ENCODE results near the gene CHRM4.
A peak's percentile ranks its signal among the peaks of the same experiment; 100 is the strongest.

Gene CHRM4

GRCh38 chr11:46364056-46364455, 27.5 kb downstream of the CHRM4 start:
- no peaks in the 10 kb centered on the region for H3K9me3 ChIP-seq (ENCODE audit: insufficient read depth, low read length)
- H3K4me3 ChIP-seq (ENCODE audit: insufficient read length, low read depth) = no peak overlapping the region
- no peak overlapping the region for H3K9ac ChIP-seq (ENCODE audit: insufficient read length, low read depth)
- peaks cover 50% of the 10 kb centered on the region for H3K4me1 ChIP-seq (ENCODE audit: insufficient read depth, insufficient read length)
- H3K27me3 ChIP-seq (ENCODE audit: insufficient read depth, insufficient read length) = no peaks in the 10 kb centered on the region
- TF ChIP-seq ZNF274 (IDR thresholded peaks at IDR 0.05; ENCODE audit: low read depth, low read length) = no peak
- TF ChIP-seq SUZ12 (IDR thresholded peaks at IDR 0.05; ENCODE audit: extremely low read depth, insufficient read depth, insufficient read length) = no peak
- no peak for TF ChIP-seq YY1 (IDR thresholded peaks at IDR 0.05; ENCODE audit: insufficient read depth, insufficient read length)
- H3K36me3 ChIP-seq (ENCODE audit: insufficient read depth, insufficient read length, low read length) = peaks cover 56% of the 10 kb centered on the region
- DNase-seq (ENCODE audit: low read depth, low spot score) = no peak

GRCh38 chr11:46363455-46364005, 28.0 kb downstream of the CHRM4 start:
- TF ChIP-seq YY1 (IDR thresholded peaks at IDR 0.05; ENCODE audit: insufficient read depth, insufficient read length) = no peak
- no peak for TF ChIP-seq ZNF274 (IDR thresholded peaks at IDR 0.05; ENCODE audit: low read depth, low read length)
- no peak for TF ChIP-seq SUZ12 (IDR thresholded peaks at IDR 0.05; ENCODE audit: extremely low read depth, insufficient read depth, insufficient read length)
- H3K4me1 ChIP-seq (ENCODE audit: insufficient read depth, insufficient read length) = peaks cover 50% of the 10 kb centered on the region

GRCh38 chr11:46363031-46363407, 28.6 kb downstream of the CHRM4 start:
- Histone ChIP-seq H3K27me3 (ENCODE audit: insufficient read depth, insufficient read length) (no peaks in the 10 kb centered on the region), H3K4me1 (ENCODE audit: insufficient read depth, insufficient read length) (peaks cover 49% of the 10 kb centered on the region), H3K9me3 (ENCODE audit: insufficient read depth, low read length) (no peaks in the 10 kb centered on the region), H3K9ac (ENCODE audit: insufficient read length, low read depth) (peak overlapping the region; percentile 42), H3K36me3 (ENCODE audit: insufficient read depth, insufficient read length, low read length) (peaks cover 47% of the 10 kb centered on the region), H3K4me3 (ENCODE audit: insufficient read length, low read depth) (no peak overlapping the region)
- TF ChIP-seq SUZ12 (IDR thresholded peaks at IDR 0.05; ENCODE audit: extremely low read depth, insufficient read depth, insufficient read length) (no peak), ZNF274 (IDR thresholded peaks at IDR 0.05; ENCODE audit: low read depth, low read length) (no peak), YY1 (IDR thresholded peaks at IDR 0.05; ENCODE audit: insufficient read depth, insufficient read length) (no peak)
- DNase-seq (ENCODE audit: low read depth, low spot score) = no peak

More at GRCh38 chr11:46363455-46364005, 28.0 kb downstream of the CHRM4 start:
- Histone ChIP-seq H3K9ac (ENCODE audit: insufficient read length, low read depth) (no peak overlapping the region), H3K9me3 (ENCODE audit: insufficient read depth, low read length) (no peaks in the 10 kb centered on the region), H3K4me3 (ENCODE audit: insufficient read length, low read depth) (no peak overlapping the region), H3K27me3 (ENCODE audit: insufficient read depth, insufficient read length) (no peaks in the 10 kb centered on the region), H3K36me3 (ENCODE audit: insufficient read depth, insufficient read length, low read length) (peaks cover 53% of the 10 kb centered on the region)
- DNase-seq (ENCODE audit: low read depth, low spot score) = no peak

GRCh38 chr11:46362156-46363030, 29.2 kb downstream of the CHRM4 start:
- H3K4me3 ChIP-seq (ENCODE audit: insufficient read length, low read depth) = no peak overlapping the region
- H3K4me1 ChIP-seq (ENCODE audit: insufficient read depth, insufficient read length) = peaks cover 49% of the 10 kb centered on the region
- H3K27me3 ChIP-seq (ENCODE audit: insufficient read depth, insufficient read length) = no peaks in the 10 kb centered on the region
- TF ChIP-seq SUZ12 (IDR thresholded peaks at IDR 0.05; ENCODE audit: extremely low read depth, insufficient read depth, insufficient read length) (no peak), YY1 (IDR thresholded peaks at IDR 0.05; ENCODE audit: insufficient read depth, insufficient read length) (no peak), ZNF274 (IDR thresholded peaks at IDR 0.05; ENCODE audit: low read depth, low read length) (no peak)
- no peak for DNase-seq (ENCODE audit: low read depth, low spot score)
- H3K9me3 ChIP-seq (ENCODE audit: insufficient read depth, low read length) = no peaks in the 10 kb centered on the region
- H3K36me3 ChIP-seq (ENCODE audit: insufficient read depth, insufficient read length, low read length) = peaks cover 46% of the 10 kb centered on the region
- H3K9ac ChIP-seq (ENCODE audit: insufficient read length, low read depth) = peak overlapping the region; percentile 42

- Histone ChIP-seq H3K36me3 (ENCODE audit: insufficient read depth, insufficient read length, low read length) (peaks cover 41% of the 10 kb centered on the region), H3K9ac (ENCODE audit: insufficient read length, low read depth) (peak overlapping the region; percentile 33), H3K4me3 (ENCODE audit: insufficient read length, low read depth) (no peak overlapping the region), H3K9me3 (ENCODE audit: insufficient read depth, low read length) (no peaks in the 10 kb centered on the region), H3K4me1 (ENCODE audit: insufficient read depth, insufficient read length) (peaks cover 48% of the 10 kb centered on the region), H3K27me3 (ENCODE audit: insufficient read depth, insufficient read length) (no peaks in the 10 kb centered on the region)
- no peak for TF ChIP-seq SUZ12 (IDR thresholded peaks at IDR 0.05; ENCODE audit: extremely low read depth, insufficient read depth, insufficient read length)
- DNase-seq (ENCODE audit: low read depth, low spot score) = no peak
Measured at GRCh38 chr11:46361283-46362155, 30.1 kb downstream of the CHRM4 start.

DNA sequence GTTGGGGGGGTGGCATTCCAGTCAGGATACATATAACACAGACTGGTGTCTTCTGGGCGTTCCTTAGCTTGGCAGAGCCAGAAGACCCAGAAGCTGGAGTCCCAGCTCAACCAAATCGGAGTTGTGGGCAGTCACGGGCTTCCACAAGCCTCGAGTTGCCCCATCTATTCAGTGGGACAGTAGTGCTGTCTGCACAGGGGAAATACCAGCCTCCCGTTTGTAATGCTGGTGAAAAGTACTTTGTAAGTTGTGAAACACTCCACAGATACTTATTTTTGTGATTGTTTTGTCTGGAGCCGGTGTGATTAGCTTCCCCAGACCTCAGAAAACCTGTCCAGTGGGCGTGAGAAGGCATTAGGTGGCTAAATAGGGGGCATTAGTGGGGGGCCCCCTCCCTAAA, 30.7 kb downstream of the CHRM4 start:
- no peaks in the 10 kb centered on the region for H3K9me3 ChIP-seq (ENCODE audit: insufficient read depth, low read length)
- peaks cover 42% of the 10 kb centered on the region for H3K36me3 ChIP-seq (ENCODE audit: insufficient read depth, insufficient read length, low read length)
- H3K4me3 ChIP-seq (ENCODE audit: insufficient read length, low read depth) = no peak overlapping the region
- TF ChIP-seq ZNF274 (IDR thresholded peaks at IDR 0.05; ENCODE audit: low read depth, low read length) (no peak), SUZ12 (IDR thresholded peaks at IDR 0.05; ENCODE audit: extremely low read depth, insufficient read depth, insufficient read length) (no peak), YY1 (IDR thresholded peaks at IDR 0.05; ENCODE audit: insufficient read depth, insufficient read length) (no peak)
- H3K4me1 ChIP-seq (ENCODE audit: insufficient read depth, insufficient read length) = peaks cover 54% of the 10 kb centered on the region
- H3K9ac ChIP-seq (ENCODE audit: insufficient read length, low read depth) = peak overlapping the region; percentile 33
- DNase-seq (ENCODE audit: low read depth, low spot score) = no peak
- H3K27me3 ChIP-seq (ENCODE audit: insufficient read depth, insufficient read length) = no peaks in the 10 kb centered on the region

- no peak for TF ChIP-seq ZNF274 (IDR thresholded peaks at IDR 0.05; ENCODE audit: low read depth, low read length)
- Histone ChIP-seq H3K4me1 (ENCODE audit: insufficient read depth, insufficient read length) (peaks cover 48% of the 10 kb centered on the region), H3K36me3 (ENCODE audit: insufficient read depth, insufficient read length, low read length) (peaks cover 40% of the 10 kb centered on the region), H3K9me3 (ENCODE audit: insufficient read depth, low read length) (no peaks in the 10 kb centered on the region), H3K27me3 (ENCODE audit: insufficient read depth, insufficient read length) (no peaks in the 10 kb centered on the region), H3K9ac (ENCODE audit: insufficient read length, low read depth) (no peak overlapping the region), H3K4me3 (ENCODE audit: insufficient read length, low read depth) (no peak overlapping the region)
- DNase-seq (ENCODE audit: low read depth, low spot score) = no peak
Measured at GRCh38 chr11:46359953-46360352, 31.6 kb downstream of the CHRM4 start.

Measured in NT2/D1 (cell line).